ENCODE data around the gene DENND2D.
A peak's percentile ranks its signal among the peaks of the same experiment; 100 is the strongest.

DENND2D gene

DNA sequence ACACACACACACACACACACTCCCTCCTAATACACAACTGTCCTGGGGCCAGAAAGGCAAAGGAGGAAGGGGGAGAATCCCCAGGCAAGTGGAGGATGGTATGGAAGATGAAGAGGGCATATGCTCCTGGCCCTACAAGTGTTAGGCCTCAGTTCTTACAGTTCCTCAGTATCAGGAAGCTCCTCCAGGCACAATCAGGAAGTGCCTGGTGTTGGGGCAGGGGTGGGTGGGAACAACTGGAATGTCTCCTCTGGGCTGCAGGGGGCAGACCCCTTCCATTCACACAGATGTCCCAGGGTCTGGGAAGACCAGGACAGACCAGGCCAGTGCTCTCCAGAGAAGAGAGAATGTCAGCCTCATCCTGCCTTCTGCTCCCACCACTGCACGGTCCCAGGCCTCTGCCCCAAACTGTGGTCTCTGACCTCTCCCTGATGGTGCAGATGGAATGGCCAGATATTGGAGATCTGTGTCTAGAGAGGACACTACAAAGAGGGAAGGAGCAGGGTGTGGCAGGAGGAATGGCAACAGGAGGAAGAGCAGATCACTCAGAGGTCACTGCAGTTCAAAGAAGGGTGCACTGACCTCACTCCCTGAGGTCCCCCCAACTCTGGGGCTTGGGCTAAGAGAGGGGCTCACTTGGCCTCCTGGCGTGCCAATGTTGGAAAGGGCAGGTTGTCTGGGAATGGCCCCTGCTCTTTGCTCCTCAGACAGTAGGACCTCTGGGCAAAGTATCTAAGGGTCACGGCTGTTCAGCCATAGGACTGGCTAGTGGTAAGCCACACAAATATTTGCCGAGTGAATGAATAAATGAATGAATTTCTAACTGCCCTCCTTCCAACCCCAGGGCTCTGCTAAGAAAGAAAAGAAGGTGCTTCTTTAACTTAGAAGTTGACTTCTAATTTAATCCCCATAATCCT, 2.5 kb upstream of the DENND2D start:
- no peak for DNase-seq (ENCODE audit: low read depth)

DNA sequence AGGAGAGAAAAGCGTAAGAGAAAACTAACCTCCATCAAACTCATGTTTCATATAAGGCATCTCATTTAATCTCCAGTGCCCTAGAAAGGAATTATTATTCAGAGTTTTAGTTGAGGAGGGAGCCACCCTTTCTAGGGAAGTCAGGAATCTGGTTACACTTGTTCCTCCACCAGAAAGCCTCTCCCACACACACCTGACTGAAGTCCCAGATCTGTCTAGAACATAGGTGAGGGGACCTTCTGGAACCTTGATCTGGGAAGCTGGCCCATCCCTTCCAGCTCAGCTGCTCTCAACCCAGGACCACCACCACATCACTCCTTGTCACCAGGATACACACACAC, 1.9 kb upstream of the DENND2D start:
- DNase-seq (ENCODE audit: low read depth) = no peak

DNA sequence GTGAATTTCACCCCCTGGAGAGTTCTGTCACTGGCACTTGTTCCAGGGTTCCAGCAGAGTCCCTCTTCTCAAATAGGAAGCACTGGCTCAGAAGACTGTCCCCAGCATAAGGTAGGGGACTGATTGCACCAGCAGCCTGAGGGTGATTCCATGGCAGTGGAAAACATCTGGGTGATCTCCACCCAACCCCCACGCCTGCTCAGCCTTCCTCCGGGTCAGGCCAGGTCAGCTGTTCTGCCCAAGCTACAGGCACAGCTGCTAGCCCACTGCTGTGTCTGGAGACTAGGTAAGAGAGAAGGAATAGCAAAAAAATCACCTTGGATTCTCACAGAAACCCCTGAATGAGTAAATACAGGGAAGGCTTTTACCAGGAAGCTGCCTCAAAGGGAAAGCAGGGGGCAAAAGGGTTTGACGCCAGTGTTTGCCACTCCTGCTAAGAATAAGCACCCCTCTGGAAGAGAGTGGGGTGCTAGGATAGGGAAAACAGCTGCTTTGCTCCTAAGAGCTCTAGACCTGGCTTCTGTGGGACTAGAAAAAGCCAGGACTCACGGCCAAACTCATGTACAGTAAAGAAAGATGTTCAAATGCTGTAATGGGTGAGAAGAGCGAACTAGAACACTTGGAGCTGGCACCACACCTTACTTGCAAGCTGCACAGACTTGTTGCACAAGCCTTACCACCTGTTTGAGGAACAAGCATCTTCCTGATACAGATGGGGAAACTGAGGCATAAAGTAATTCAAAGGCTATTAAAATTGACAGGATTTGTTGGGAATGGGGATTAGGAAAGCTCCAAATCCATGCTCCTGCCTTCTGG, 1.0 kb upstream of the DENND2D start:
- DNase-seq (ENCODE audit: low read depth) = no peak

DNA sequence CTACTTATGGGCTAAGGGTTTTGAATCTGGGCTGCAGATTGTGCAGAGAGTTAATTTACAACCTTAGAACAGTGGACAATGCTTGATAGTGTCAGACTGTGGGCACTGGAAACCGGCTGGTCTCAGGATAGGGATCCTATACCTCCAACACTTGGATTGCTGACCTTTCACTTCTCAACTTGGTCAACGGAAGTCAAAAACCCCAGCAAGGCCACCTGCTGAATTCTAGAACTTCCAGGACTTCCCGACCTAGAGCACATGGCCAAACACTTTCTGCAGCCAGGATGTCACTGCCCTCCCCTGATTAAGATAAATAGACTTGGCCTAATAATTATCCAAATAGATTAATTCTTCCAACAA, 336 bp upstream of the DENND2D start:
- DNase-seq (ENCODE audit: low read depth) = no peak

DNA sequence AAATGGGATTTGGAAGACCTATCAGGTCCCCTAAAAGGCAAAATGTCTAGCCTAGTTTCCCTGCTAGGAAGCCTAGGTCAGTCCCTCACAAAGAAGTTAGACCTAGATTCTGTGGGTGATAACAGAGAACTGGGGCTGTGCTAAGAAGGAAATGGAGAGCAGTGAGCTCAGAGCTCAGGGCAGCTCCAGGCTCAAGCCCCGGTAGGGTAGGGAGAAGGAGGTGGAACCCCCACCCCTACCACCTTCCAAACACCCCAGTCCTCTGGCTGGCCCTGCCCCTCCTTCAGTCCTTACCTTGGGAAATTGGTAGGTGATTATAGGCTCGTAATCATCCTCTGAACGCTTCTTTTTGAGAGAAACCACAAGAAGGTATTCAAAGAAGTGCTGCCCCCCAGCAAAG, 1.1 kb downstream of the DENND2D start:
- no peak for DNase-seq (ENCODE audit: low read depth)

DNA sequence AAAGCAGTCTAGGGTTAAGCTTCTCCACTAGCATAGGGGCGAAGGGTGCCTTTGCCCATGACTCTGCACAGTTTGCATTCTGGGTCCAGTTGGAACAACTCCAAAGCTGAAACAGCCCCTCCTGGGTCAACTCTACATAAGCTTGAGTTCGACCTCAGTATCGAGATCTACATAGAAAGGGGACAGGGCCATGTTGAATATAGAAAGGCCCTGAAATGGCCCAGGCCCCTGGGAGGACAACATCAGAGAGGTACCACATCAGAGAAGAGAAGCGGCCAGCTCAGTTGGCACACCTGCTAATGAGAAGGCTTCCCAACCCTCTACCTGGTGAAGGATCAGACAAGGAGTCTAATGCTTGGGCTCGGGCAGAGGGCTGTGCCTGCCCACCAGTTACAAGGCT, 1.6 kb downstream of the DENND2D start:
- DNase-seq (ENCODE audit: low read depth) = no peak

DNA sequence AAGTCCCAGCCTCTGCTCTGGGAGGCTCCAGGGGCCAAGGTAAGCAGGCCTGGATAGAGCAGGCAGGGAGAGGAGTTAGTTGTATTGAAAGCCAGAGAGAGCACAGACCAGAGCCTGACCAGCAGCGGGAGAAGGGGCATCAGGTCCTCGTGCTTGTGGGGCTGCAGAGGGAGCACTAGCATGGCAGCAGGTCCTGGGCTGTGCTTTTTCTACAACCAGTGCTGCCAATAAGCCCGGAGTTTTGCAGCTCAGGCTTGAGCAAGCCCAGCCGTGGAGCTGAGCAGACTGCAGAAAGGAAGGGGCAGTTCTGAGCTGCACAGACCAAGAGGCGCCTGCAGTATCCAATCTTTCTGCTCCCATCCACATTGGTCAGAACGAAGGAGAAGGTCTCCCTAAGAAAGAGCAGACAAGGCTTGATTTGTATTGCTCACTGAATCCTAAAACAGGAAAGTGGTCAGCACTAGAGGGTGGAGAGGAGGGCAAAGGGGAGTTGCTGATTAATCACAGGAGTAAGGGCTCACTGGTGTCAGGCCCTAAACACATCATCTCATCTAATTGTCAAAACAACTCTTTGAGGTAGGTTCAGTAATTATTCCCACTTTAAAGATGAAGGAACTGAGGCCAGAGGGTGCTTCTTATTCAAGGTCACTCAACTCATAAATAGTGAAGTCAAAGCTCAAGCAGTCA, 2.7 kb downstream of the DENND2D start:
- DNase-seq (ENCODE audit: low read depth) = no peak

DNA sequence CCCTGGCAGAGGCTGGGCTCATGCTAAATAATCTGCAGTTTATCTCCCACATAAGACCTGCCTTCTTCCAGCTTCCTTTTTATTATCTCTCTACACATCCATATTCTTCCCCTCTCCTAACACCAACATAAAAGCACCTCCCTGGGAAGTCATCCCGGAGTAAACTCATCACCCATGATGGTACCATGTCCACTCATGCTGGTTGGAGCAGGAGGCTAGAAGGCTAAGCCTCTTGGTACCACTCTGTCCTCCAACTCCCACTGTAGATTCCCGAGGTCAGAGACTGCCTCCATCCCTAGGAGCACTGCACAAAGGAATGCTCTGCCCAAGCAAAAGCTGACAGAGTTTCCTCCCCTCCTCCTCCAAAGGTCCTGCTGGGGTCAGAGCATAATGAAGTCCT, 4.2 kb downstream of the DENND2D start:
- no peak for DNase-seq (ENCODE audit: low read depth)

DNA sequence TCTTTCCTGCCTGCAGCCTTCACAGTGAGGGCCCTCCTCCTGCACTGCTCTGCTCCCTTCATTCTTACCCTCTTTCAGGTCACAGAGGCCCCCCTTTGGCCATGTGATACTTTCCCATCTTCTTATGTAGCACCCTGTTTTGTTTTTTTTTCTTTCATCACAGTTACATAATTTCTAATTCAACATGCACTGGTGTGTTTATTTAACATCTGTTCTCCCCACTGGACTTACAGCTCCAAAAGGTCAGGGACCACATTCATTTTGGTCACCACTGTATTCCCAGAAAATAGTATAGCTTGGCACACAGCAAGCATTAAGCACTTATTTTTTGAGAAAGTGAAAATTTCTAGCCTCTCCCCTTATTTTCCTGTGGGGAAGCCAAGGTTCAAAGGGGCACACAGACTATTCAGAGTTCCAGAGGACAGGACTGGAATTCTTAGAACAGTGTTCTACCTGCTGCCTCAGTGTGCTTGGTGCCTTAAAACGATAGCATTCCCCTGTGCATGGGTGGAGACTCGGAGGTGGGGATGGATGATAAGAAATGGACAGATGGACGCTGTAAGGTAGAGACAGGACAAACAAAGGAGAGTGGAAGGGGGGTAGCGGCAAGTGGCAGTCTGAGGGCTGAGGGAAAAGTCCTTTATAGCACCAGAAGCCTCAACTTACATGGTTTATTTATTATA, 5.3 kb downstream of the DENND2D start:
- DNase-seq (ENCODE audit: low read depth) = peak; percentile 28

DNA sequence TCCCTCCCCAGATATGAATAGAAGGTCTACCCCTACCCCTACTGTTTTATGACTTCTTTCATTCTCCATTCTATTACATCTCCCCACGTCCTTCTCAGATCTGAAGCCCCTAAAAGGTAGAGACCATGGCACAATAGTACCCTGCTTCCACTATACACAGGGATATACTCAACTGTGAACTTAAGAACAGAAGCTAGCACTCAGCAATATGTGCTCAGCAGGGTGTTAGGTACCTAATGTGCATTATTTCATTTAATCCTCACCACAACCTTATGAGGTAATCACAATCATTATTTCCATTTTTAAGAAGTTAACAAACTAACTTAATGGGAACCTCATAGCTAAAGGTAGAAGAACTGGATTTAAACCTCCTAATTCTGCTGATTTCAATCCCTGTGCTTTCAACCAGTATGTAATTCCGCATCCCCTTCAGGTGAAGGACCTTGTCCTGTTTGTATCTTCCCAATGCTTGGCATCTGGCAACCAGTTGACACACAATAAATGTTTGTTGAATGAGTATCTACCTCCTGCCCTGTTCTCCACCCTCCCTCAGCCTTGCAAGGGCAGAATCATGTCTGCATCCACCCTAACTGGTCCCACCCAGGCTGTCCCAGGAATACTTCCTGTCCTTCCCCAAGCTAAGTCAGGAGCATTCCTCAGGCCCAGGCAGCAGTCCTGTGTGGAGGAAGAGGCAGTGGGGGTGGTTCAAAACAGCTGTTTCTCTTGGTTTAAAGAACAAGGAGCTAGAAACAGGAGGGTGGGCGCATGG, 6.5 kb downstream of the DENND2D start:
- DNase-seq (ENCODE audit: low read depth) = no peak

DNA sequence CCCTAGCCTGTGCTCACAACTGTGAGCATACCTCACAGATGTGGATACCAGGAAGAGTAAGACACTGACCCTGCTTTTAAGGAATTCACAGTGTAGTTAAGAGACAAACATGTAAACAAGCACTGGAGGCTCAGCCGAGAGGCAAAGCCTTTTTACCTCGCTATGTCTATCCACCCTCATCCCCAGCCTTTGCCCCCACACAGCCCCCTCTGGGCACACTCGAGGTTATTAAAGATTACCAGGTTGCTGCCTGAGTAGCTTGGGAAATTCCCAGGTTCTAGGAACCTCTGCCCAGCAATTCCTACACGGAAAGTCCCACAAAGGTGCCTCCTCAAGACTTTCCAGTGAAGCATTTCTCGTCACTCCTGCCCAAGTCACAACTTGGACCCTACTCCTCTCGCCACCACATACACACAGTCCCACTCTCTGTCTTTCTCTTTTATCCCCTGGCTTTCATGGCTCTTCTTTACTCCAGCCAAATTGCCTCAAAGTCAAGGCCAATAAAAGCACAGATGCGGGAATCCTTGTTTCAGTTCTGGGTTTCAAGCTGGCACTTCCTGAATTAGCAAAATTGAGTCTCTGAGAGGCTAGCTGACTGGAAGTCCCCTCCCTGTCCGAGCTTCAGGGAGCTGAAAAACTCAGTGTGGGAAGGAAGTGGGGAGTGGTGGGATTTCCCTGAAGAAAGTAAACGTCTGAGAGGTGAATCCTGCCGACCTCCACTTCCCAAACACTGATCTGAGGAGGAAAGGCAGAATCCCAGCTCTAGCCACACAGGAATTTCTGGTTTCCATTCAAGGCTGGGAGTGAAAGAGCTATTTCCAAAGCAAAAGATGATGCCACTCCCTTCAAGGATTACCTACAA, 7.6 kb downstream of the DENND2D start:
- peak; percentile 15 for DNase-seq (ENCODE audit: low read depth)

DNA sequence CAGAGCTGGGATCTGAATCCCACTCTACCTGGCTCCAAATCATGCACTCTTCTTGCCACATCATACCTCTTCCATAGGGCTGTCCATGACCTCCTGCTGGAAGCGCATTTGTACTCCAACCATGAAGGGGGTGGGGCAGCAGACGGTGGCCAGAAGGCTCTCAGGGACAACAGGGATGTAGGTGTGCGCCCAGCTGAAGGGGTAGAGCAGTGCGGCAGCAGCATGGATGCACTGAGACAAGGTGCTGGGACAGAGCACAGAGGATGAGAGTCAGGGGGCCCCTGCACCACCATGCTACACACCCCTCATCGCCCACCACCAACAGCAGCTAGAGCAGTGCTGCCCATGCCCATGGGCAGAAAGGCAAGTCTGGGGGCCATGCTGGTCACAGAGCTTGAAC, 8.4 kb downstream of the DENND2D start:
- DNase-seq (ENCODE audit: low read depth) = no peak

DNA sequence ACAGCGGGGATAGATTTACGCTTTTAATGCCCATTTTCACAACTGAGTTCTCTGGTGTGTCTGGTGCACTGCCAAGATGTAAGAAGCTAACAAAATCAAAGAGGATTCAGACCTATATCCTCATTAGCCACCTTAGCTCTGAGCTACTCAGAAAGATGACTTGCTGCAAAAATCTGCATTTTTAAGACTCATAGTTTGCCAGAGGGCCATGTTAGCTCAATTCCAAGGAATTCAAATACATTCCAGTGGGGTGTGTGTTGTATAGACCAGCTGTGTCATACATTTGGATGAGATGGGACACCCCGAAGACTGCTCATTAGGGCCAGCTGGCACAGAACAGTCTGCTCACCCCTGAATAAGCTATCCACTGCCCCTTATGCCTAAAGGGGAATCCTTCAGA, 8.9 kb downstream of the DENND2D start:
- DNase-seq (ENCODE audit: low read depth) = peak; percentile 84

DNA sequence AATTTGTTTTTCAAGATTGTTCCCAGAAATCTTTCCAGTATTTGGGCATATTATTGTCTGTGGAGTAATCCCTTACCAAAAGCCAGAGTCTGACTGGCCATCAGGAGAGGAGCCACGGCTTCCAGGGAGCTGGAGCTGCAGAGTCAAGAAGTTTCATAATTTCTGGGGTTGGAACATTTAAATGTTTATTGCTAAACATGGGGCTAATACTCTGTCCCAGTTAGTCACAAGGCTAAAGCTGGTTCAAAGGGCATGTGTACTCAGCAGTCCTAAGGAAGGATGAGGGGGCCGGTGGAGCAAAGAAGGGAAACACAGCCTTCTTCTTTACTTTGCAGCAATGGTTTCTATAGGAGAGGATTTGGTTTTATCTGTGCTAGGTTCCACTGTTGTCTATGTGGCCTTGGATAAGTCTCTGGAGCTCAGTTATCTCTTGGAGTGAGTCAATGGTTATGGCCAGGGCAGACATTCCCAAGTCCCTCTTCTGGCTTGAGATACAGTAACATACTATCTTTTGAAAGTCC, 9.5 kb downstream of the DENND2D start:
- DNase-seq (ENCODE audit: low read depth) = peak; percentile 94

DNA sequence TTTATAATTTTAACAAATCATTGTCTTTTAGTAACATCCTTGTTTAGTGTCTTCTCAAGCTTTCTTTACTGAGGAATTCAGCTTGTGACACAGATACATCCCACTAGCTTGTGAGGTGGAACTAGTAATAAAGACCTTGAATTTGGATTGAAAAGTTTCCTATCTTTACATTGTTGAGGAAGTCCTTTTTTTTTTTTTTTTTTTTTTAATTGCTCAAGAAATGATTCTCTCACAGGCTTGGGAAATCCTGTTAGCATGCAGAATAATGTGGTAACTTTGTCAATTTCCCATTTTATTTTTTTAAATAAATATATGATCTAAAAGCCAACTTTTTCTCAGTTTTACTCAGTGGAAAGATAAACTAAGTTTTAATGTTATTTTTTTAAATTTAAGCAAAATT, 15.8 kb downstream of the DENND2D start:
- DNase-seq (ENCODE audit: low read depth) = no peak

DNA sequence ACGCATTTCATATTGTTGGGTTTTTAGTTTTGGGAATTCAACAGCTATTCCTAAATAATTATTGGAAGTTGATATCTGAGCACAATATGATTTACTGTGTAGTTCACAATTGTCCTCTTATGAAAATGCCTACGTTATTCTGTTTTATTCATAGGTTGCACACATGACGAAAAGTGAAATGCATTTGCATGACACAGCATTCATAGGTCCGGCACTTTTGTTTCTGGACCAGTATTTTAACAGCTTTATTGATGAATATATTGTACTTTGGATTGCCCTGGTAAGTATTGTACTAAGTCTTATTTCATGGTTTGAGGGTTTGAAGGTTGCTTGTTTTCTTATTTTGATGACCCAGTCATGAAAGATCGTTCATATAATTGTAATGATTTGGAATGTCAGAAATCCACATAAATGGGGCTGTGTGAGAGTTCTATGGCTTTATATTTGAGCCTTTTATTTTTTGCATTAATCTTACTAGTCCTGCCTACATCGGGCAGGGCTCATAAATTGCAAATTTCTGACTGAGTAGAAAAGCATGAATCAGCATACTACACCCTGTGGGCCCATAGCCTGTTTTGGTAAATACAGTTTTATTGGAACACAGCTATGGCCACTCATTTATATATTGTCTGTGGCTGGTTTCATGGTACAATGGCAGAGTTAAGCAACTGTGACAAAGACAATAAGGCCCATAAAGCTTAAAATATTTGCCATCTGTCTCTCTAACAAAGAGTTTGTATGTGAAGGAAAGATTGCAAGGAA, 17.0 kb downstream of the DENND2D start:
- DNase-seq (ENCODE audit: low read depth) = peak; percentile 19

DNA sequence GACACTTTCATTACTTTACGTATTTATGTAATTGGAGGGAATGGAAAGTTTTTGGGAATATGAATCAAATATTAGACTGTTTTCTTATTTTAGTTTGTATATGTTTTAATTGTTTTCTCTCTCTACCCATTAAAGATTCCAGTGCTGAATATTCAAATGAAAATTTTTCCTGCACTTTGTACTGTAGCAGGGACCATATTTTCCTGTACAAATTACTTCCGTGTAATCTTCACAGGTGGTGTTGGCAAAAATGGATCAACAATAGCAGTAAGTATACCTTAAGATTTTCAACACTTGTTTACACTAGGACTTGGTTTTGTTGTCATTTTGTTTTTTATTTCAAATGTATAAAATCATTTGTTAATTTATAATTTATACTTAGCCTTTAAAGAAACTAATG, 18.4 kb downstream of the DENND2D start:
- DNase-seq (ENCODE audit: low read depth) = no peak

DNA sequence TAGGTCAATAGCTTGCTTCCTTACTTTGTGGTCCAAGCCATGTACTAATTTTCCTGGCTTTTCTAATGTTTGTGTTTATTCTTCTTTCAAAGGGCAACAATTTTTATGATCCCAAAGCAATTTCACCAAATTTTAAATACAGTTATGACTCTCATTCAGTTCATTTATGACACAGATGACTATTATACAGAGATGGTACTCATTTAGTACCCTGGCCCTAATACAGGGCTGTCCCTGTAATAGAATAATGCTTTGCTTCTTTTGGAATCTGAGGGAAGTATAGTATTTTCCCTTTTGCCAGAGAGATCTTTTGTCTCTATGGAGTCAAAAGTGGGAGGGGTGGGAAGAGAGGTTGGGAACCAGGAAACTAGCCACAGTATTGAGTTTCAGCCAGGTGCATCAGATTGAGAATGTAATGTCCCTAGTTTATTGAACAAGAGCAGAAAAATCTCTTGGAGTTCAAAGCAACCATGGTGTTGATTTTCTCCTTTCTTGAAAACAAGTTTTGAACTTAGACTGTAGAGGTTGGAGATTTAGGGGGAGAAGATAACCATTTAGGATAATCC, 20.4 kb downstream of the DENND2D start:
- DNase-seq (ENCODE audit: low read depth) = no peak

DNA sequence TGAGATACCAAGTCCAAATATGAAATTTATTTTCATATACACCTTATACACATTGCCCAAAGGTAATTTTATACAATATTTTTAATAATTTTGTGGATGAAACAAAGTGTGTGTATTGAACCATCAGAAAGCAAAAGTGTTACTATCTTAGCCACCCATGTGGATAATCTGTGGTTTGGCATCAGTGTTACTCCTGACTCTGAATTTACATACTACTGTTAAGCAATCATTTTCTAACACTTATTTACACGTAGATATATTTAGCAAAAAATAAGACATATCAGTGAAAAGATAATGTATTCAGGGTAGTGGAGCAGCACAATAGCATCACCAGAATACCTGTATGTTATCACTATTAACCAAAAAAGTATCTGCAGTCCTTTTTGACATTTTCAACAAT, 23.8 kb downstream of the DENND2D start:
- DNase-seq (ENCODE audit: low read depth) = no peak
